Esophagus squamous epithelium (tissue), 5 donors: ENCODE results near the gene SALL2. TPM values are rescaled to one million over a fixed set of nuclear protein-coding genes. Genes with fewer than 3 reads are reported as not detected.

Source experiments
- DNase-seq: peaks from one replicate; lab custom pipeline; 2025; lab: John Stamatoyannopoulos, UW
- H3K27ac ChIP-seq, 4 donors: fragments of 200-600 bp; sonication (generic); one replicate each; pipeline ENCODE4 v1.5.1; 2016 to 2019; ENCODE audit warnings: mild to moderate bottlenecking in 1 of 4
- H3K27me3 ChIP-seq, 4 donors: fragments of 200-600 bp; sonication (generic); 1 replicate in 3 of 4; 2 replicates in 1 of 4; pipeline versions ENCODE4 v1.5.1 to v1.6.0; 2017 to 2021; ENCODE audit warnings: antibody characterized with exemption in 1 of 4
- H3K36me3 ChIP-seq, 3 donors: fragments of 200-600 bp; sonication (generic); one replicate each; pipeline ENCODE4 v1.5.1; 2016 to 2019
- H3K4me1 ChIP-seq, 3 donors: fragments of 200-600 bp; sonication (generic); one replicate each; pipeline ENCODE4 v1.5.1; 2017 to 2019
- H3K4me3 ChIP-seq, 4 donors: fragments of 200-600 bp; sonication (generic); 1 replicate in 3 of 4; 2 replicates in 1 of 4; pipeline ENCODE4 v1.5.1; 2016 to 2019; ENCODE audit warnings: mild to moderate bottlenecking in 2 of 4, moderate library complexity in 1 of 4
- H3K9me3 ChIP-seq, 3 donors: fragments of 200-600 bp; sonication (generic); one replicate each; pipeline ENCODE4 v1.5.1; 2016 to 2019
- CTCF ChIP-seq, 6 experiments: fragments of 450-650 bp in 4 of 6; fragments of 200-600 bp in 2 of 6; sonication (generic) in 2 of 6; IDR thresholded peaks; one replicate each; pipeline ENCODE4 v1.5.1; 2016 to 2019; ENCODE audit warnings: antibody characterized with exemption in 6 of 6, mild to moderate bottlenecking in 4 of 6, moderate library complexity in 4 of 6
- POLR2A ChIP-seq, 4 donors: fragments of 450-650 bp; IDR thresholded peaks; one replicate each; pipeline ENCODE4 v1.6.1; 2017; ENCODE audit warnings: antibody characterized with exemption in 4 of 4, mild to moderate bottlenecking in 4 of 4, moderate library complexity in 3 of 4
- WGBS, 2 donors: methylation state at CpG; one replicate each; pipeline ENCODE4 v1.1.5; 2018; 5-methylcytosine and 5-hydroxymethylcytosine counted together
- intact Hi-C: fragments of 100-400 bp; cut with DNase I; formaldehyde crosslinking; loops from one replicate; pipeline ENCODE4 v1.15.0; 2022
- total RNA-seq, 4 donors: library from RNA; depleted of rRNA; stranded (reverse); fragments of >200 nt; gene quantifications; one replicate each; pipeline ENCODE4 v1.1.0, GENCODE V29; 2016
- donor health status: DM: yes; HTN: yes; CAD: no.

The SALL2 gene
- total RNA-seq, 4 donors from 2014 or later = 0.83 to 5.1 (median 1.9) TPM

- peaks cover 0 to 11% (median 0%) of the 10 kb centered on the region in 3 donors for H3K36me3 ChIP-seq
- 75 to 80% methylated on average over 4 of the region's 4 CpGs for WGBS, 2 donors
- intact Hi-C loops = no loop called here
- H3K4me1 ChIP-seq = peaks cover 0 to 25% (median 0%) of the 10 kb centered on the region in 3 donors
- no peak overlapping the region for H3K4me3 ChIP-seq
- DNase-seq = no peak
- H3K9me3 ChIP-seq = no peaks in the 10 kb centered on the region
- TF ChIP-seq CTCF (IDR thresholded peaks at IDR 0.05) (no peak), POLR2A (IDR thresholded peaks at IDR 0.05) (no peak)
- peaks cover 0 to 5% (median 0%) of the 10 kb centered on the region in 4 donors for H3K27me3 ChIP-seq
- no peak overlapping the region for H3K27ac ChIP-seq
Observed at GRCh38 chr14:21528381-21529348, 2.5 kb upstream of the SALL2 start.

- TF ChIP-seq CTCF (IDR thresholded peaks at IDR 0.05) (no peak), POLR2A (IDR thresholded peaks at IDR 0.05) (no peak)
- intact Hi-C loops = no loop called here
- WGBS, 2 donors = 15 to 54% methylated on average over 1 of the region's 1 CpG
- no peak overlapping the region for H3K27ac ChIP-seq
- no peaks in the 10 kb centered on the region for H3K9me3 ChIP-seq
- peaks cover 0 to 25% (median 0%) of the 10 kb centered on the region in 3 donors for H3K4me1 ChIP-seq
- DNase-seq = no peak
- H3K4me3 ChIP-seq = no peak overlapping the region
- no peaks in the 10 kb centered on the region for H3K27me3 ChIP-seq
- peaks cover 0 to 11% (median 0%) of the 10 kb centered on the region in 3 donors for H3K36me3 ChIP-seq
Observed at GRCh38 chr14:21527318-21527679, 1.2 kb upstream of the SALL2 start.

GRCh38 chr14:21526672-21527317 is 649 bp upstream of the SALL2 start:
- intact Hi-C loops = no loop called here
- Histone ChIP-seq H3K27me3 (no peaks in the 10 kb centered on the region), H3K4me1 (peaks cover 0 to 25% (median 0%) of the 10 kb centered on the region in 3 donors), H3K27ac (peak overlapping the region in 2 of 4 donors; percentile 57 to 76), H3K9me3 (no peaks in the 10 kb centered on the region), H3K4me3 (peak overlapping the region; percentile 44 to 80 (median 70)), H3K36me3 (peaks cover 0 to 11% (median 0%) of the 10 kb centered on the region in 3 donors)
- 18 to 25% methylated on average over 10 to 11 of the region's 13 CpGs for WGBS, 2 donors
- TF ChIP-seq POLR2A (IDR thresholded peaks at IDR 0.05) (no peak), CTCF (IDR thresholded peaks at IDR 0.05) (no peak)
- DNase-seq = no peak

- TF ChIP-seq CTCF (IDR thresholded peaks at IDR 0.05) (no peak), POLR2A (IDR thresholded peaks at IDR 0.05) (no peak)
- intact Hi-C loops = no loop called here
- no peaks in the 10 kb centered on the region for H3K9me3 ChIP-seq
Observed at GRCh38 chr14:21525571-21525961, 580 bp downstream of the SALL2 start.

More at GRCh38 chr14:21525571-21525961, 580 bp downstream of the SALL2 start:
- Histone ChIP-seq H3K4me1 (peaks cover 0 to 25% (median 0%) of the 10 kb centered on the region in 3 donors), H3K4me3 (peak overlapping the region; percentile 44 to 80 (median 70)), H3K36me3 (peaks cover 0 to 11% (median 0%) of the 10 kb centered on the region in 3 donors), H3K27ac (peak overlapping the region; percentile 53 to 76 (median 58)), H3K27me3 (no peaks in the 10 kb centered on the region)
- WGBS, 2 donors = 34% methylated on average over 5 of the region's 12 CpGs; no CpG with 5 or more reads in 1 of the 2 donors
- DNase-seq = no peak
